ENCODE data around the gene METTL22.
"Not testable (repeated sequence)": the region's sequence is repeated elsewhere in the genome, so short reads cannot be mapped to it uniquely, and the experiment has no call there.

METTL22 gene

DNA sequence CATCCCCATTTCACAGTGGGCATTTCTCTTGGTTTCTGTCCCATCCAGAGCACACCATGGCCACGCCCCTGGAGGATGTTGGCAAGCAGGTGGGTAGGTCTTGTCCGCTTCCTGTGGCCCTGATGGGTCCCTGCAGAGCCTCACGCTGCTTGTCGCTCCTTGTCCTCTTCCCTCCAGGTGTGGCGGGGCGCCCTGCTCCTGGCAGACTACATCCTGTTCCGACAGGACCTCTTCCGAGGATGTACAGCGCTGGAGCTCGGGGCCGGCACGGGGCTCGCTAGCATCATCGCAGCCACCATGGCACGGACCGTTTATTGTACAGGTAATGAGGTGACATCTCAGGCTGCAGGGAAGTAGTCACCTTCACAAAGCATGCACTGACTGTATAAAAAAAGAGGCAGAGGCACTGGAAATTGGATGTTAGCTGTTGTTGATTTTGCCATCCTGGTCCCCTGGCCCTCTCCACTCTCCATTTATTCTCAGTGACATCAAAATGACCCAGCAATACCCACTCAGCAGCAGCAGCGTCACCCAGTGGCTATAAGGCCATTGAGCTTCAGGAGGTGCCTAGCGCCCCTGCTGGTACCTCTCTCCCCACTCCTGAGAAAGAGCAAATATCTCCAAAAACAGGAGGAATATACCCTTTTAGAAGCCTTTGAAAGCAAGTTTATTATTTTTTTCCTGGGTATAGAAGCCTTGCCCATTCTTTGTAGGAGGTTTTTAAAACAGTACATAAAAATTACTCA lies 13.7 kb downstream of the METTL22 start:
- no peak for DNase-seq

GRCh38 chr16:8639694-8640093 lies 18.2 kb downstream of the METTL22 start:
- no peak for DNase-seq

DNA sequence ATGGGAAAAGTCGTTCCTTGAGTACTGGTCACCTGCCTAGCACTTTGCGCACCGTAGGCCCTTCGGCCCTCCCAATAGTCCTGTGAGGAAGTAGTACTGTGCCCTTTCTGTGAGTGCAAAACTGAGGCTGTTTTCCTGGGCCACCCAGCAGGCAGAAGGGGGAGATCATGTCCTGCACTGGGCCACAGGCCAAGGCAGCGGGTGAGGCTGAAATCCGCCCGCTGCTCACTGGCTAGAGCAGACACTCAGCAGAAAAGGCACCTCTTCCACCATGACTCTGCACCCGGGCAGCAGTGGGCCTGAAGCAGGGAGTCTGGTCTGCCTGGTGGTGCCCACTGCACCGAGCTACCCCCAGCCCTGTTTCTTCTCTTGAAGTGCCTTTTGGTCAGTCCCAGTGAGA lies 20.2 kb downstream of the METTL22 start:
- no peak for DNase-seq

- DNase-seq, result no peak
Observed at GRCh38 chr16:8642146-8642545, 20.6 kb downstream of the METTL22 start.

DNA sequence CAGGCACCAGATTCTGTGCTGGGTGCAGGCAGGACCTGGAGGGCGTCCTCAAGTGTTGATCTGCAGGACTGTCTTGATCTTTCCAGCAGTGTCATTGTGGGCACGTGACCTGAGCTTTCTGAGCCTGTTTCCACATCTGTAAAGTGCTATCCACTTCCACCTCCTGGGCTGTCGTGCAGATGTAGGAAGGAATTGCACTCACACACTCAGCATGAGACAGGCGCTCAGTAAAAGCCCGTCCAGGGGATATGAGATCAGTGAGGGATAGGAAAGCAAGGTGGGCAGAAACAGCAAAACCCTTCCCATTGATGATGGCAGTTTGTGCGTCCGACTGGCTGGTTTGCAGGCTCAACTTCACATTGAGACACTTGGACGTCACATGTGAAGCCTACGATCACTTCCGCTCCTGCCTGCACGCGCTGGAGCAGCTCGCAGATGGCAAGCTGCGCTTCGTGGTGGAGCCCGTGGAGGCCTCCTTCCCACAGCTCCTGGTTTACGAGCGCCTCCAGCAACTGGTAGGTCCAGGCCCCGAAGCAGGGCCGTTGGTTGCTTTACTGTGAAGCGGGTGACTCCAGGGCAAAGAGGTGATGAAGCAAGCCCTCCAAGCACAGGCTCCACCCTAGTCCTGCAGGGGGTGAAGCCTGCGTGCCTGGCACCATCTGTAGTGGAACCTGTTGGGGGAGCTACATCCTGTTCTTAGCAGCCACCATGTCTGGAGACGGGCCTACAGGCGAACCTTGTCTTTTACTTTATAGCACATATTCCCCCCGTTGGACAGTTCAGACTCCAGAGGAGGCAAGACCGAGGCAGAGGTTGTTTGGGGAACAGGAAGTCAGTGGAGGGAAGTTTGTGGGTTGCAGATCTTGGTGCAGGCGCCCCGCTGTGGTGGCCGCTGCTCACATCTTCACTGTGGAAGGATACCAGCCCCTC lies 23.0 kb downstream of the METTL22 start:
- no peak for DNase-seq

- no peak for DNase-seq
Observed at GRCh38 chr16:8645141-8645521, 23.6 kb downstream of the METTL22 start.

DNA sequence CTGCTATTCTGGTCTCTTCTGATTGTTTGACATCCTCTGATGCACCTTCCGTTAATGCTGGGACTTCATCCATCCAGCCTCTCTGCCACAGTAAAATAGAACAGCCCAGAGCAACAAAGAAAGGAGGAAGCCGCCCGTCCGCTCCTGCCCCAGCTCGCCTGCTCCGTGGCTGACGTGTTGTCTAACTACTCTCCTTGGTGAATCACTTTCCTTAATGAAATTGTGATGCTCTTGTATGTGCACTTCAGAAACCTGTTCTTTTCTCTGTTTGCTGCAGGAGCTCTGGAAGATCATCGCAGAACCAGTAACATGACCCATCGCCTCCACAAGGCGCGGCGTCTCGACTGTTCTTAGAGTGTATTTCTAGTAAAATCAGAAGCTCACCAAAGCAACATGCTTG lies 24.3 kb downstream of the METTL22 start:
- DNase-seq, result no peak

DNA sequence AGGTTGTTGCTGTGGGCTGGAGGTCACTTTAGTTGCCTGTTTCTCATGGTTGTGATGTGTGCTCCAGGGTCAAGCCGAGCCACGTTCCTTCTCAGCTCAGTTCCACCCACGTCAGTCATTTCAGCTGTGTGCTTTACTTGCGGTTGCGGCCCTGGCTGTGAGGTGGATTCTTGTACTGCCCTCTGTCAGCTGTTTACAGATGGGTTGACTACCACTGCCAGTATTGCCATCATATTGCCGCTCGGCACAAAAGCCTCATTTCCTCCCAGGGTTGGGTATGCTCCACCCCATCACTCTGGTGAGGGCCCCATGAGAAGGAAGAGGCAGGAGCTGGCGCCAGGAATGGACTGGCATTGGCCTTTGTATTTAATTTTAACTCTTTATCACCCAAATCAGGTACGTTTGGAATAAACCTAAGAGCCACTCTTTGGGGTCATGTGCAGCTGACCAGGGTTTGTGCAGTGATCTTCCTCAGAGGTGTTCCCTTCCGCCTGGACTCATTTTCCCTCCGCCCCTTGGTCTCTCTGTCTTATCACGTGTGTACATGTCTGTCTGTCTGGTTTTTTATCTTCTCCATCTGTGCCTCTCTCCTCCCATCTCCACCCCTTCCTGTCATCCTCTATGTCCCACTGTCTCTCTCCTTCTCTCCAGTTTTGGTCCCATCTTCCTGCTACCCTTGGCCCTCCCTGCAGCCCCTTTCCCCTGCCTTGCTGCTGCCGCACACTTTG lies 25.0 kb downstream of the METTL22 start:
- no peak for DNase-seq

DNA sequence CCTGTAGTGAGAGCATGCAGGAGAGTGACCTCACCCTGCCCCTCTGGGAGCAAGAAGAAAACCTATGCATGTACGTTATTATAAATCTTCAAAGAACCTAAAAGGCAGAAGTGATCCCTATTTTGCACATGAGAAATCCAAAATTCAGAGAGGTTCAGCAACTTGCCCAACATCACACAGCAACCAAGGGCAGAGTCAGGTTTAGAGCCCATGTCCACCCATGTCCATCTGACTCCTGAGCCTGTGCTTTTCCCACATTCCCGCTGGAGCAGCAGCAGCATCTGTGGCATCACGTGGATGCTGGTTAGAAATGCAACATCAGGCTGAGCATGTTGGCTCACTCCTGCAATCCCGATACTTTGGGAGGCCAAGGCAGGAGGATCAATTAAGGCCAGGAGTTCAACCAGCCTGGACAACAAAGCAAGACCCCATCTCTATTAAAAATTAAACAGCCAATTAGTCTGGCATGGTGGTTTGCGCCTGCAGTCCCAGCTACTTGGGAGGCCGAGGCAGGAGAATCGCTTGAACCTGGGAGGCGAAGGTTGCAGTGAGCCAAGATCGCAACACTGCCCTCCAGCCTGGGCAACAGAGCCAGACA lies 26.3 kb downstream of the METTL22 start:
- no peak for DNase-seq

- DNase-seq, result no peak
Observed at GRCh38 chr16:8648877-8649276, 27.4 kb downstream of the METTL22 start.

DNA sequence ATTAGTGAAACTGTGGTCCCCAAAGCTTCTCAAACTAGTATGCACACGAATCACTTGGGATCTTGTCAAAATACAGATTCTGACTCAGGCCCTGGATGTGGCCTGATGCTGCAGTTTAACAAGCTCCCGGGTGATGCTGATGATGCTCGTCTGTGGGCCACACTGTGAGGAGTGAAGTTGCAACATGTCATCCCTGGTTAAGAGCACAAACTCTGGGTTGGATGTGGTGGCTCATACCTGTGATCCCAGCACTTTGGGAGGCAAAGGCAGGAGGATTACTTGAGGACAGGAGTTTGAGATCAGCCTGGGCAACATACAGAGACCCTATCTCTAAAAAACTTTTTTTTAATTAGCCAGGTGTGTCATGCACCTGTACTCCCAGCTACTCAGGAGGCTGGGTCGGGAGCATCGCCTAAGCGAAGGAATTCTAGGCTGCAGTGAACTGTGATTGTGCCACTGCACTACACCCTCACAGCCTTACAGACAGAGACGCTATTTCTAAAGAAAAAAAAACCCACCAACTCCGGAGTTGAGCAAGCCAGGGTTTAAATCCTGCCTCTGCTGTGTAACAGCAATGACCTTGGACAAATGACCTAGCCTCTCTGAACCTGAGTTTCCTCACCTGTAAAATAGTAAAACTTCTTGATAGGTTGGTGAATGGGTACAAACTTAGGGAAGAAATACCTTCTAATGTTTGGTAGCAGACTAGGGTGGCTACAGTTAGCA lies 28.5 kb downstream of the METTL22 start:
- DNase-seq, result no peak

DNA sequence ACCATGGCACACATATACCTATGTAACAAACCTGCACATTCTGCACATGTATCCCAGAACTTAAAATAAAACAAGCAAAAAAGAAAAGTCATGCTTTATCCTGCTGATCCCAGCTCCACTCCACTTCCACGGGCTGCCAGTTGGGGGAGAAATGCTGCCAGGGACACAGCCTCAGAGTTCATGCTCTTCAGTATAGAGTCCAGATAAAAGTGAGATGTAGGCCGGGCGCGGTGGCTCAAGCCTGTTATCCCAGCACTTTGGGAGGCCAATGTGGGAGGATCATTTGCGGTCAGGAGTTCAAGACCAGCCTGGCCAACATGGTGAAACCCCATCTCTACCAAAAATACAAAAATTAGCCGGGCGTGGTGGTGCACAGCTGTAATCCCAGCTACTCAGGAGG lies 30.5 kb downstream of the METTL22 start:
- DNase-seq, result not testable (repeated sequence)

DNA sequence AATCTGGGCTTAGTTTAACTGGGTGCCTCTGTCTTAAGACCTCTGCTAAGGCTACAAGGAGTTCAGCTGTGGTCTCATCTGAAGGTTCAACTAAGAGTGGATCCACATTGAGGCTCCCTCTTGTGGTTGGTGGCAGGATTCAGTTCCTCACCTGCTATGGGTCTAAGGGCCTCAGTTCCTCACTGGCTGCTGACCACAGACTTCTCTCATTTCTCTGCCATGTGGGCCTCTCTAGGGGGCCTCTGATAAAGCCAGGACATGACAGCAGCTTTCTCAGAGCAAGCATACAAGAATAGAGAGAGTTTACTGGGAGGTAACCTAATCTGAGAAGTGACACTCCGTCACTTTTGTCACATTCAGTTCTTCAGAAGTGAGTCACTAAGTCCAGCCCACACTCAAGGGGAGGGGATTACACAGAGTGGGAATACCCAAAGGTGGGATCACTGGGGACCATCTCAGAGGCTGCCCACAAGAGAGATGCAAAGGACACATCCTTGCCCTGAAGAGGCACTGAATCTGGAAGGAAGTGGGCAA lies 33.8 kb downstream of the METTL22 start:
- DNase-seq, result no peak

GRCh38 chr16:8656376-8656775 lies 34.9 kb downstream of the METTL22 start:
- no peak for DNase-seq

GRCh38 chr16:8660841-8661301 lies 39.4 kb downstream of the METTL22 start:
- DNase-seq, result peak; percentile 2

DNA sequence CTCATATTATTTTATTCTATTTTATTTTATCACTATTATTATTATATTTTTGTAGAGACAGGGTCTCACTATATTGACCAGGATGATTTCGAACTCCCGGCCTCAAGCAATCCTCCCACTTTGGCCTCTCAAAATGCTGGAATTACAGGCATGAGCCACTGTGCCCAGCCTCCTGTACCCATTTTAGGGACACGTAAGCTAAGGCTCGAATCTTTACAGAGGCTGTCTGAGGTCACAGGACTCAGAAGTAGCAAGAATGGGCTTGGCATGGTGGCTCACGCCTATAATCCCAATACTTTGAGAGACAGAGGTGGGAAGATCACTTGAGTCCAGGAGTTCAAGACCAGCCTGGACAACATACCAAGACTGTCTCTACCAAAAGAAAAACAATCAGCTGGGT lies 40.2 kb downstream of the METTL22 start:
- DNase-seq, result no peak

DNA sequence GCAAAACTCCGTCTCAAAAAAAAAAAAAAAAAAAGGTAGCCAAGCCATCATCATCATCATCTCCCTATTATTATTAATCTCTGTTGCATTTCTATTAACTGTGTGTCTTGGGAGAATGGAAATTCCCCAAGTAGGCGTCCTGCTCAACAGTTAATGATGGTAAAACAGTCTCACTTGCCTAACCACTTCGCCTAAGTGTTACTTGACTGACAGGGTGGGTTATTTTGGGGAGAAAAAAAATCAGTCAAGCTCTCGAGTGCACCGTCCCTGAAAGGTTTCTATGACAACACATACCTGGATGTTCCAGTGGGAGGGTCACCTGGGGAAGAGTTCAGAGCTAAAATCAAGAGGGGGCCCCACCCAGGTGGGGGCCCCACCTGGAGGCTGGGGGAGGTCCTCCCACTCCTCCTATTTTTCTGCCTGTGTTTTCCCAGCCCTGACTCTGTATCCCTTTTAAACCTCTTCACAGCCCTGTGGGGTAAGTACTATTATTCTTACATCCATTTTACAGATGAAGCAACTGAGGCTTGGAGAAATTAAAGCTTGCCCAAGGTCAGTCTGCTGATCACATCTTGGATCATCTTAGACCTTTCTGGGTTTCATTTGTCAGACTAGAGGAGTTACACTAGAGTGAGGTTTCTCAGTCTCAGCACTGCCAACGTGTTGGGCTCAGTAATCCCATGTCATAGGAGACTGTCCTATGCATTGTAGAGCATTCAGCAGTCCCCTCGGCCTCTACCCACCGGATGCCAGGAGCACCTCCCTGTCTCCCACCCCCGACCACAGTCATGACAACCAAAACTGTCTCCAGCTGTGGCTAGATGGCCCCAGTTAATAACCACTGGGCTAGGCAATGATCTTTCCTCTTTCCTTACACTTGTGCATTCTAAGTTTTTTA lies 41.9 kb downstream of the METTL22 start:
- DNase-seq, result no peak

GRCh38 chr16:8665529-8665928 lies 44.0 kb downstream of the METTL22 start:
- DNase-seq, result no peak

DNA sequence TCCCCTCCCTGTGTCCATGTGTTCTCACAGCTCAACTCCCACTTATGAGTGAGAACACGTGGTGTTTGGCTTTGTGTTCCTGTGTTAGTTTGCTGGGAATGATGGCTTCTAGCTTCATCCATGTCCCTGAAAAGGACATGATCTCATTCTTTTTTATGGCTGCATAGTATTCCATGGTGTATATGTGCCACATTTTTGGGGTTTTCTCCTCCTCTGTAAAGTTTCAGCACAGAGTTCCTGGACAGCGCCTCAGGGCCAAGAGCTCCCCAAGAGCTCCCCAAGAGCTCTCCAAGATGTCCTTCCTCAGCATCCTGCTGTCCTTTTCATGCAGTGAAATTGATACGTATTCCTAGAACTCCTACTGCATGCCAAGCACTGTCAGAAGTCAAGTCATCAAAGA lies 46.0 kb downstream of the METTL22 start:
- DNase-seq, result no peak

GRCh38 chr16:8668113-8668512 lies 46.6 kb downstream of the METTL22 start:
- no peak for DNase-seq

DNA sequence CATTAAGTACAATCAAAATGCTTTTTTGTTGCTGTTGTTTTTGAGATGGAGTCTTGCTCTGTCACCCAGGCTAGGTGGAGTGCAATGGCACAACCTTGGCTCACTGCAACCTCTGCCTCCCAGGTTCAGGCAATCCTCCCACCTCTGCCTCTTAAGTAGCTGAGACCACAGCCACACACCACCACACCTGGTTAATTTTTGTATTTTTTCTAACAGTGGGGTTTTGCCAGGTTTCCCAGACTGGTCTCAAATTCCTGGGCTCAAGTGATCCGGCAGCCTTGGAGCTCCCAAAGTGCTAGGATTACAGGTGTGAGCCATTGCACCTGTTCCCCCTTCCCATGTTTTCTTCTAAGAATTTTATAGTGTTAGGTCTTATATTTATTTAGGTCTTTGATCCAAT lies 48.0 kb downstream of the METTL22 start:
- no peak for DNase-seq

Measured in NCI-H446 treated with DMSO at 0.1 percent for 48 hours (cell line).